HS-27A (cell line): Measurements from ENCODE around the gene PNMA8A.
"Not testable (repeated sequence)": the region's sequence is repeated elsewhere in the genome, so short reads cannot be mapped to it uniquely, and the experiment has no call there.

Experiments
- DNase-seq: peaks from one replicate; pipeline ENCODE4 v3.0.0-alpha.2; 2012; ENCODE audit warnings: low read depth, missing footprints

The PNMA8A gene

DNA sequence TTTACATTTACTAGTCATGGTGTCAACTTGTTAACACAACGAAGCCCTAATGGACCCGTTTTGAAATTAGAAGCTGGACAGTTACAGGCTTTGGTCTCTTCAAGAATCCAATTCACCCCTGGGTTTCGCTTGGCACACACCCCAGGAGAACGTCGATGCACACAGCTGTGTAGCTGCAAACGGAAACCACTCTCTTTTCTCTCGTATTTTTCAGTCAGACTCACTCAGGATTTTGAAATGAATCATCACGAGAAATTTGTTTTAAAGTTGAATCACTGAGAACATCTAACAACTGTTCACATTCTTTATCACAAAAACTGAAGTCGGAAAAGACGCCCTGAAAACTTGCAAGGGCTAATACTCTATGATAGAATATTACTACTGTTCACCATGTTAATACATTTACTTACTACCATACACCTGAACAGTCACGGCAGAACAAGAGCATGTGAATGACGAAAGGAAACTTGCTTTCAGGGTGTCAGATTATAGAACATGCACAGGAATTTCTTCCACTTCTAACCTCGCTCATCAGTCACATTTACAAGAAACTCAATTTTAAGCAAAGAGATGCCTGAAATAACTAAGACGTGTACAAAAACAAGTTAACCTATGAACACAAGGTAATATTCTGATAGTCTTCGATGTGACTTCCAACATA lies 4.7 kb downstream of the PNMA8A start:
- peak; percentile 42 for DNase-seq

DNA sequence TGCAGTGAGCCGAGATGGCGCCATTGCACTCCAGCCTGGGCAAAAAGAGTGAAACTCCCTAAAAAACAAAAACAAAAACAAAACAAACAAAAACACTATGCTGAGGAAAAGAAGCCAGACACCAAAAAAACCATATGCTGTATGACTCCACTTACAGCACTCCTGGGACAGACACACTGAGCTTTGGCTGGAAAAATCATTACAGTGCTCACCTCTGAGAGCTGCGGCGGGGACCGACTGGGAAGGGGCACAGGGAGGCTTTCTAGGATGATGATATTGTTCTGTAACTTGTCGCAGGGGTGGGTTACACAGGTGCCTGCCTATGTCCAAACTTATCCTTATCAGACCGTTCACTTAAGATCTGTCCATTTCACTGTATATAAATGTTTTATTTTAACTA lies 7.8 kb downstream of the PNMA8A start:
- DNase-seq: no peak

DNA sequence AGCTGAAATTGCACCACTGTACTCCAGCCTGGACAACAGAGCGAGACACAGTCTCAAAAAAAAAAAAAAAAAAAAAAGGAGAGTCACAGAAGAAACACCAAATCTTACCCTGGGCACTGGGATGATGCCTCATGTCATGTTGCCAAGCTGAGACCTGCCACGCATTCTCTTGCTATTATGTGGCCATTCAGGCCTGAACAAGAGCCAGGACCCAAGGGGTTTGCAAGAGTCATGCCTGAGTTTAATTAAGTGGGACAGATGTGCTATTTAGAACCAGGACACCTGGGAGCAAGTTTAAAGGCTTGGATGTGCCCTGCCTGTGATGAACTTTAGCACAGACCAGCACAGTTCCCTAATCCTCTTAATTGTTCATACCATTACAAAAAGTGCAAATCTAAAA lies 9.8 kb downstream of the PNMA8A start:
- DNase-seq: no peak

DNA sequence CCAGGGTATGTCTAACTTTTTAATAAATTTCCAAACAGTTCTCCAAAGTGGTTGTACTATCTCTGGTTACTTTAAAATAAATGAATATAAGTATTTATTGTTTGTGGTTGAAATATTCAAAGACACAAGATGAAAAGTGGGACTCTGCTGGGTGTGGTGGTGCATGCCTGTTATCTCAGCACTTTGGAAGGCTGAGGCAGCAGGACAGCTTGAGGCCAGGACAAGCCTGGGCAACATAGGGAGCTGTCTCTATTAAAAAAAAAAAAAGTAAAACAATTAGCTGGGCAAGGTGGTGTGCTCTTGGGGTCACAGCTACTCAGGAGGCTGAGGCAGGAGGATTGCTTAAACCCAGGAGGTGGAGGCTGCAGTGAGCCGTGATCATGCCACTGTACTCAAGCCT lies 10.4 kb downstream of the PNMA8A start:
- DNase-seq: no peak

DNA sequence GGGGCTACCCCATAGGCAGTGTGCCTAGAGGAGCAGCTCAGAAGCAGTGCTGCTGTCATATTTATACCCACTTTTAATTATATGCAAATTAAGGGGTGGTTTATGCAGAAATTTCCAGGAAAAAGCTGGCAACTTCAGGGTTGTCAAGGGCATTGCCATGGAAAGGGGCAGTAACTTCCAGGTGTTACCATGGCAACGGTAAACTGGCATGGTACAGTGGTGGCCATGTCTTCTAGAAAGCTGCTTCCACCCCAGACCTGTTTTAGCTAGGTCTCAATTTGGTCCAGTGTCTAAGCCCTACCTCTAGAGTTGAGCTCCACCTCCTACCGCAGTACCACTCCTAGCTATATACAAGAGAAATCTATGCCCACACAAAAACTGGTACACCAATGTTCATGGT lies 11.3 kb downstream of the PNMA8A start:
- DNase-seq: no peak

DNA sequence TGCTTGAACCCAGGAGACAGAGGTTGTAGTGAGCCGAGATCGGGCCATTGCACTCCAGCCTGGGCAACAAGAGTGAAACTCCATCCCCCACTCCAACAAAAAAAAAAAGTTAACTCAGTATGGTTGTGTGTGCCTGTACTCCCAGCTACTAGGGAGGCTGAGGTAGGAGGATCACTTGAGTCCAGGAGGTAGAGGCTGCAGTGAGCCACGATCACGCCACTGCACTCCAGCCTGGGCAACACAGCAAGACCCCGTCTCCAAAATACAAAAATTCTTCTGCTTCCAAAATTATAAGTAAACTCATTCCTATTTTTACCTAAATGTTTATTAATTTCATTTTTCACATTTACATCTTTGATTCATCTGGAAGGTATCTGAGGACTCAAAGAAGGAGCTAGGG lies 14.4 kb downstream of the PNMA8A start:
- no peak for DNase-seq

DNA sequence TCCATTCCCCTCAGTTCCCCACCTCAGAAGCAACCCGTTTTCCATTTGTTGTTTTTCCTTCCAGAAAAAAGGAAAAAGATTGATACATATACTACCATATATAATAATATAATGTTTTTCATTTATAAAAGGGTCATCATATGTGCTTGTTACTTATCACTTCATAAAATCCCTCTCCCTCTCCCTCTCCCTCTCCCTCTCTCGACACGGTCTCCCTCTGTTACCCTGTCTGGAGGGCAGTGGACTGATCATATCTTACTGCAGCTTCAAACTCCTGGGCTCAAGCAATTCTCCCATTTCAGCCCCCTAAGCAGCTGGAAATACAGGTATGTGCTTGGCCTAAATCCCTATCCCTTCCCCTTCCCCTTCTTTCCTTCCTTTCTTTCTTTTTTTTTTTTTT lies 17.1 kb downstream of the PNMA8A start:
- no peak for DNase-seq

DNA sequence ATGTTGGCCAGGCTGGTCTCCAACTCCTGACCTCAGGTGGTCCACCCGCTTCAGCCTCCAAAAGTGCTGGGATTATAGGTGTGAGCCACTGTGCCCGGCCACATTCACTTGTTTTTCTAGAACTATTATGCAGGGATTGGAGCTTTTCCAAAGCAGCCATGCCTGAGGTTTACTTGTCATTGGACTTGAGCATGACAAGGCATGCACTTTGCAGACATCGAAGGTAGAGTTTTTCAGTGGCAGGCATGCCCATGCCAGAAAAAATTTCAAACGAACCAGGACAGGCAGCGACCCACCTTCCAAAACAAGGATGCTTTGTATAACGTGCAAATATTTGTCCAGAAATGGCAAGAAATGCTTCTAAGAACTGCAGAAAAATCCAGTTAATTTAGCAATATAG lies 17.7 kb downstream of the PNMA8A start:
- DNase-seq: no peak

DNA sequence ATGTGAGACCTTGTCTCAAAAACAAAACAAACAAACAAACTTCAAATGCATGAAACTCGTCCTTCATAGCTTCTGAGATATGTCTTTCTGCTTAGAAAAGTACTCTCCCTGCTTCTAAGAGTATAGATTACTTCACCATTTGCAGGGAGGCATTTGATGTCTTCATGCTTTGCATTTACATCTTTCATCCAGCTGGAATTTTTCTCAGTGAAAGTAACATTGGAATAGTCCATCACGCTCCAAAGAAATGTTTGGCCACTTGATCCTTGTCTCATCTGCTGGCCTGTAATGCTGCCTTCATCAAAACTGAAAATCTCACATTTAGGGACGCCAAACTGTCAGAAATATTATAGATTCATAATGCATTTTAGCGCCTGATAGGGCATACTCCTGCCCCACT lies 19.2 kb downstream of the PNMA8A start:
- no peak for DNase-seq

DNA sequence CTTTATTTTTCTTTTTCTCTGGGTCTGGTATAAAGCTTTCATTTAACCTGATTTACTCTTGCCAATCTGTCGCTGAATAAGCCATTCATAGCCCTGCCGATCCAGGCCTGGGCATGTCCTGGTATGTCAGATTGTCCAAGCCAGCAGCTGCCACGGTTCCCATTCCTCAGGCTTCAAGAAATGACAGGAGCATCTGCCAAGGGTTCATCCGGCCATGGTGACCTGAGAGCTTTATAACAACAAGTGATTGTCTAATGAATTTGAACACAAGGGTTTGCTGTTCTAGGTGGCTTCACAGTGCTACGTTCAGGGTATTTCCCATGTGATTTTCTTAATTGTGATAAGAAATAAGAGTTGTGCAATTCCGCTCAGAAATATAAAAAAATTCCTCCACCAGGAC lies 20.0 kb downstream of the PNMA8A start:
- DNase-seq: no peak

DNA sequence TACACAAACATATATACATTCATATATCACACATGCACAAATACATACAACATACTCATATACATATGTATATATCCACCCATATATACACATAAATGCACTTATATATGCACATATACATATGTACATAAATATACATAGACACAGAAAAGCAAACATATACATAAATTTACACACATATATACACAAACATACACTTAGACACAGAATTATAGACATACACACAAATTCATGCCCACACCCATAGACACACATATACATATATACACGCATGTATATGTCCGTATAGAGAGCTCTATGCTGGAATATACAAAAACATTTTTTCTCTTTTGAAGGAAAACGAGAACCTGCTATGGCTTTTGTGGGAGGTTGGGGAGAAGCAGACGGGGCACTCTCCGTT lies 20.6 kb downstream of the PNMA8A start:
- no peak for DNase-seq

DNA sequence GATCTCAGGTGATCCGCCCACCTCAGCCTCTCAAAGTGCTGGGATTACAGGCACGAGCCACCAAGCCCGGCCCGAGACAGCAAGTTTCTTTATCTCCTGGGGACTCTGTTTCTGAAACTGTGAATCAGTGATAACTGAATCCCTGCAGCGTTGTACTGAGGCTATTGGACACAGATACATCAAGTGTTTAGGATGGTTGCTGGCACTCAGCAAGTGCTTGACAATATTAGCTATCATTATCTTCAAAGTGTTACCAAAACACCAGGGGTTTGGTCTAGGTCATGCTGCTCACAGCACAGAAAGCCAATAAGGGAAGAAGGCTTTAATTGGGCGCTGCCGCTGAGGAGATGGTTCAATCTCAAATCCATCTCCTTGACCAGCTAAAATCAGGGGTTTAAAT lies 22.1 kb downstream of the PNMA8A start:
- no peak for DNase-seq

DNA sequence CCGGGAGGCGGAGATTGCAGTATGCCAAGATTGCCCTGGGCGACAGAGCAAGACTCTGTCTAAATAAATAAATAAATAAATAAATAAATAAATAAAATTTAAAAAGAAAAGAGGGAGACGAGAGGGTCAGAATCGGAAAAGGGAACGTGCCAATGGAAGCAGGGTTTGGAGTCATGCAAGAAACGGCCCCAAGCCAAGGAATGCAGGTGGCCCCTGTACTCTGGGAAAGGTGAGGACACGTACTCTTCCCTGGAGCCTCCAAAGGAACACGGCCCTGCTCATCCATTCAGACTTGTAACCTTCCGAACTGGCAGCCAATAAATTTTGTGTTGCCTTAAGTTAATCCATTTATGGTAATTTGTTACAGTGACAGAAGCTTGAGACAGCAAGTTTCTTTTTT lies 22.8 kb downstream of the PNMA8A start:
- DNase-seq: no peak

DNA sequence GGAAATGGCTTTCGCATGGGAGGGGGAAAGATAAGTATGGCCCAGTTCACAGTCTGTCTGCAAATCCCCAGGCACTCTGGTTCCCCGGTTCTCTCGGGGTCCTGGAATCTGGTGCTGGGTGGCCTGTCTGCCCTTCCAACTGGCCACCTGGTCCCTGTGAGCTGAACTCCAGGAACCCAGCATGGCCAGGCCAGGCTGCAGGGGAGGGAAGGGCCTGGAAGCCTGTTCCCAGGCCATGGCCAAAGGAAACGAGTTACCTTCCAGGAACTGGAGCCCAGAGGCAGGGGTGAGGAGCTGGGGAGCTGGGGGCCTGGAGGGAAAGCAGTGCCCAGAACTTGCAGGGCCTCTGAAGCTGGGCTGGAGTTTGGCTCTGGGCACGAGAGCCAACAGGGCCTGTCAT lies 23.5 kb downstream of the PNMA8A start:
- DNase-seq: no peak

DNA sequence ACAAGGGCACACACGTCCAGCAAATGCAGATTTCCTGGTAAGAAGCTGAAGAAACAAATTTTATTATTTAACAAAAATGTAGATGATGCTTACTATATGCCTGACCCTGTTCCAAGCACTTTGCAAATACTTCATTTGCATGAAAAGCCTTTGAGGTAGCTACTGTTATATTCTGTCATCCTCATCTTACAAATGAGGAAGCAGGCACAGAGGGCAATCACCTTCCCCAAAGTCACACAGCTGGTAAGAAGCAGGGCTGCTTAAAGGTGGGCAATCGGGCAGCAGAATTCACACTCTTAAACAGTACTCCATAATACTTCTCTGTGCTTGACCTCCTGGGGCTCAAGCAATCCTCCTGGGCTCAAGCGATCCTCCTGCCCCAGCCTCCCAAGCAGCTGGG lies 24.4 kb downstream of the PNMA8A start:
- DNase-seq: no peak

DNA sequence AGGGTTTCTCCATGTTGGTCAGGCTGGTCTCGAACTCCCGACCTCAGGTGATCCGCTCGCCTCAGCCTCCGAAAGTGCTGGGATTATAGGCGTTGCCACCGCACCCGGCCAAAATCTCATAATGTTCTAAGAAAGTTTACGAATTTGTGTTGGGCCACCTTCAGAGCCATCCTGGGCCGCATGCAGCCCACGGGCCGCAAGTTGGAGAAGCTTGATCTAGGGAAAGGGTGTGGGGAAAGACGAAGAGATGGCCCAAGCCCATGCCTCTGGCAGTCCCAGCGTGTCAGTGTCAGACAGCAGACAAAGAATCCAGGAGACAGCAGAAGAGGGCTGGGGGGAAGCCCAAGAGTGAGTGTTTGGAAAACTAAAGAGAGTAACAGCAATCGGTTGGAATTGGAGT lies 25.3 kb downstream of the PNMA8A start:
- DNase-seq: no peak

DNA sequence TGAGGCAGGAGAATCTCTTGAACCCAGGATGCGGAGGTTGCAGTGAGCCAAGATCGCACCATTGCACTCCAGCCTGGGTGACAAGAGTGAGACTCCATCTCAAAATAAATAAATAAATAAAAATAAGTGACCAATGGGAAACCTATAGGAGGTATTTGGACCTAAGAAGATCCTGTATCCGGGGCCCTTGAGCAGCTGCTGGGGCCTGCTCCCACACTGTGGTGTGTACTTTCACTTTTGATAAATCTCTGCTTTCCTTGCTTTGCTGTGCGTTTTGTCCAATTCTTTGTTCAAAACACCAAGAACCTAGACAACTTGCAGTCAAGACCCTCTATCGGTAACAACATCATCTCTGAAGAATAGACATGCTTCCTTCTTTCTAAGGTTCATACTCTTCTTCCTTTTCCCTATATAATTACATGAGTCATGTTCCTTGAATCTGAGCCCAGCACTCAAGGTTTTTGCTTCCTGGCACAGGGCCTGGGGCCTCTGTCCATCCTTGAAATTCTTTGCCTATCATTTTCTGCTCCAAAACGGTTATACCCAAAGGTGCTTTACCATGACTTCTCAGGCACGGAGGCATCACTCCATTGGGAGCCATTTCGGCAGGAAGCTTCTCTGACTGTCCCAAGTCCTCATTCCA lies 28.4 kb downstream of the PNMA8A start:
- peak; percentile 27 for DNase-seq

DNA sequence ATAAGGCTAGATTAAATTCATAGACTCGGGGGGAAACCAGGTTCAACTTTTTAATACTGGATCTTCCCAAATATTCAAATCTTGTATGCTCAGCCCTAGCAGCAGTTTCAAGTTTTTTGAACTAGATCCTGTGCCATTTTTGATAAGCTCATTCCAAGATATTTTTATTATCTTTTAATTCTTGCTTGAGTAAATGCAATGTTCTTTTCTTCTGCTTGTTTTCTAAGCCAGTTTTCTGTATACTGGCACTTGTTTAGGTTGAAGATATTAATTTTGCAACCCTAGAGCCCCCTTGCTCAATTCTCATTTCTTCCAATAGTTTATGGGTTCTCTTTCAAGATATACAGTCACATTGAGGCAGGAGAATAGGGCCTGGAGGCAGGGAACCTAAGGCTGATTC lies 29.5 kb downstream of the PNMA8A start:
- DNase-seq: no peak

DNA sequence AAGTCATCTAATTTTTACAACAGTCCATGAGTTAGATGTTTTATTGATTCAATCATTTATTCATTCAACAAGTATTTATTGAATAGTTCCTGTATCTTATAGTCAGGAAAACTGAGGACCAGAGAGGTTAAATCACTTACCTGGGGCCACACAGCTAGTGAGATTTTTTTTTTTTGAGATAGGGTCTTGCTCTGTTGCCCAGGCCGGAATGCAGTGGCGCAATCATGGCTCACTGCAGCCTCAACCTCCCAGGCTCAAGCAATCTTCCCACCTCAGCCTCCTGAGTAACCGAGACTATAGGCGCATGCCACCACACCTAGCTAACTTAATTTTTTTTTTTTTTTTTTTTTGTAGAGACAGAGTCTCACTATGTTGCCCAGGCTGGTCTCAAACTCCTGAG lies 35.7 kb downstream of the PNMA8A start:
- DNase-seq: not testable (repeated sequence)

DNA sequence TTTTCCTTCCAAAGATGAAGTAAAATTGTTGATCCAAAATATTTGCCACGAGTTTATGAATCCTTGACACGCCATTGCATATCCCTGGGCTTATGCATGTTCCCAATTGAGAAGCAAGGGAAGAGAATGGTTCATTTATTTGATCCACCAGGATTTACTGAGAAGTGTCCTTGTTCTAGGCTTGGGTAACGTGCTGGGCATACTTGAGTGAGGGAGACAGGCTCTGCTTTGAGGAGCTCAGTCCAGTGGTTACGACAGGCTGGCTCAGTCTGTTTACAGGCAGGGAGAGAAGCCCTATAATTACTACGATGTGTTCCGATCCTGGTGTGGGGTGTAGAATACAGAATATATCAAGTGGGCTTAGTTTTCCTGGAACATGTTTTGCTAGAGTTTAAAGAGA lies 36.4 kb downstream of the PNMA8A start:
- DNase-seq: no peak

DNA sequence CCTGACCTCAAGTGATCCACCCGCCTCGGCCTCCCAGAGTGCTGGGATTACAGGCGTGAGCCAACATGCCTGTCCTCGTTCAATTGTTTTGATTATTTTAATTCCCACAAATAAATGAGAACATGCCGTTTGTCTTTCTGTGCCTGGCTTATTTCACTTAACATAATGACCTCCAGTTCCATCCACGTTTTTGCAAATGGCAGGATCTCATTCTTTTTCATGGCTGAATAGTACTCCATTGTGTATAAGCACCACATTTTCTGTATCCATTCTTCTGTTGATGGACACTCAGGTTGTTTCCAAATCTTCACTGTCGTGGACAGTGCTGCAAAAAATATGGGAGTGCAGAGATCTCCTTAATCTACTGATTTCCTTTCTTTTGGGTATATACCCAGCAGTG lies 37.9 kb downstream of the PNMA8A start:
- not testable (repeated sequence) for DNase-seq

DNA sequence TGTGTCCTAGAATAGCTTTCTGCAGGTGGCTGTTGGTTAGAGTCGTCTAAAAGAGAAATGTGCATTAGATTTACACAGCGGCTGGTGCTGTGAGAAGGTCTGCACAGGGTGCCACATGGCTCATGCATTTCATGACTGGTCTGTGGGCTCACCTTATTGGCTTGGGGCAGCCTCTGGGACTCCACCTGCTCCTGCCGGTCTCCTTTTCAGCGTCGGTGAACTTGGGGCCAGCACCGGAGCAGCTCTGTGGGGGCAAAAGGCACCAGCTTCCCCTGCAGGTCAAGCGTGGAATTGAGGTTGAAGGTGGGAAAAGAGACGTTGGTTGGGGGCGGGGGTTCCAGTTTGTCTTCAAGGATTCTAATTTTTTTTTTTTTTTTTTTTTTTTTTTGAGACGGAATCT lies 39.5 kb downstream of the PNMA8A start:
- no peak for DNase-seq

DNA sequence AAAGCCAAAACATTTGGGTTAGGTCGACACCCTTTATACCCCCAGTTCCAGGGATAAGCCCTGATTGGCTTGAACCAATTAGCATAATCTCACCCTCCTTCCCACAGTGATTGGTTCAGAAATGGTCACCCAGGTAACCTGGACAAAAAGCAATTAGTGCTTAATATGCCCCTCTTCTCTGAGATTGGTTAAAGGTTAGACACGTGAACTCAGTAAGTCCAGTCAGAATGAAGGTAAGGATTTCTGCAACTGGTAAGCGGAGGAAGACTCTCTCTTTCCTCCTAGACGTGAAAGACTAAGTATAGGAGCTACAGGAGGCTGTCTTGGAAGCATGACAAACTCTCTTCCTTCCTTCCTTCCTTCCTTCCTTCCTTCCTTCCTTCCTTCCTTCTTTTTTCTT lies 41.4 kb downstream of the PNMA8A start:
- DNase-seq: no peak
